ENCODE results near the gene ARMS2. TPM values are rescaled to one million over a fixed set of nuclear protein-coding genes. Genes with fewer than 3 reads are reported as not detected.

The ARMS2 gene
- total and polyA plus RNA-seq, 8 donors, result not detected

DNA sequence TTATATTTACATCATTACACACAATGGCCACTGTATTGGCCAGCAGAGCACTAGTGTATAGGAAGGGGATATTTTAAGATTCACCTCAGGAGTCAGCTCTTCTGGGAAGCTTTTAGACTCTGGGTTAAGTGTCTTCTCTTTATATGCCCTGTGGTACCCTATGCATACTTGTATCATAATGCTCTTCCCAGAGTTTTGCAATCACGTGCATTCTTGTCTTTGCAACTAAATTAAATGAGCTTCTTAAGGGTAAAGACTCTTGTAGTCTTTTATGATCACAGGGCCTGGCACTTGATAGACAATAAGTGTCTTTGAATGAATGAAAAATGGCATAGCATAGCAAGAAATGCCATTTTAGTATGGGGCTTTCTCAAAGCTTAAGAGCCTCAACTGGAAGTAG lies 35.4 kb upstream of the ARMS2 start:
- H3K27me3 ChIP-seq, result no peaks in the 10 kb centered on the region
- H3K9me3 ChIP-seq, result no peaks in the 10 kb centered on the region
- intact Hi-C loops (cut with DNase I; ENCODE audit: low total_unique reads), result no loop called here
- H3K4me3 ChIP-seq, result no peak overlapping the region
- 72 to 97% (median 90%) methylated on average over 1 of the region's 1 CpG for WGBS, 5 donors
- TF ChIP-seq, protein P1, sequence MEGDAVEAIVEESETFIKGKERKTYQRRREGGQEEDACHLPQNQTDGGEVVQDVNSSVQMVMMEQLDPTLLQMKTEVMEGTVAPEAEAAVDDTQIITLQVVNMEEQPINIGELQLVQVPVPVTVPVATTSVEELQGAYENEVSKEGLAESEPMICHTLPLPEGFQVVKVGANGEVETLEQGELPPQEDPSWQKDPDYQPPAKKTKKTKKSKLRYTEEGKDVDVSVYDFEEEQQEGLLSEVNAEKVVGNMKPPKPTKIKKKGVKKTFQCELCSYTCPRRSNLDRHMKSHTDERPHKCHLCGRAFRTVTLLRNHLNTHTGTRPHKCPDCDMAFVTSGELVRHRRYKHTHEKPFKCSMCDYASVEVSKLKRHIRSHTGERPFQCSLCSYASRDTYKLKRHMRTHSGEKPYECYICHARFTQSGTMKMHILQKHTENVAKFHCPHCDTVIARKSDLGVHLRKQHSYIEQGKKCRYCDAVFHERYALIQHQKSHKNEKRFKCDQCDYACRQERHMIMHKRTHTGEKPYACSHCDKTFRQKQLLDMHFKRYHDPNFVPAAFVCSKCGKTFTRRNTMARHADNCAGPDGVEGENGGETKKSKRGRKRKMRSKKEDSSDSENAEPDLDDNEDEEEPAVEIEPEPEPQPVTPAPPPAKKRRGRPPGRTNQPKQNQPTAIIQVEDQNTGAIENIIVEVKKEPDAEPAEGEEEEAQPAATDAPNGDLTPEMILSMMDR (IDR thresholded peaks at IDR 0.05), result no peak
- TF ChIP-seq POLR2AphosphoS5 (IDR thresholded peaks at IDR 0.05), result no peak
- no peak for TF ChIP-seq EP300 (IDR thresholded peaks at IDR 0.05)
- no peak for TF ChIP-seq POLR2A (IDR thresholded peaks at IDR 0.05)
- no peak overlapping the region for H3K27ac ChIP-seq
- peaks cover 0 to 39% (median 5%) of the 10 kb centered on the region in 4 donors for H3K4me1 ChIP-seq
- peaks cover 0 to 75% (median 31%) of the 10 kb centered on the region in 4 donors for H3K36me3 ChIP-seq
- DNase-seq, result no peak

DNA sequence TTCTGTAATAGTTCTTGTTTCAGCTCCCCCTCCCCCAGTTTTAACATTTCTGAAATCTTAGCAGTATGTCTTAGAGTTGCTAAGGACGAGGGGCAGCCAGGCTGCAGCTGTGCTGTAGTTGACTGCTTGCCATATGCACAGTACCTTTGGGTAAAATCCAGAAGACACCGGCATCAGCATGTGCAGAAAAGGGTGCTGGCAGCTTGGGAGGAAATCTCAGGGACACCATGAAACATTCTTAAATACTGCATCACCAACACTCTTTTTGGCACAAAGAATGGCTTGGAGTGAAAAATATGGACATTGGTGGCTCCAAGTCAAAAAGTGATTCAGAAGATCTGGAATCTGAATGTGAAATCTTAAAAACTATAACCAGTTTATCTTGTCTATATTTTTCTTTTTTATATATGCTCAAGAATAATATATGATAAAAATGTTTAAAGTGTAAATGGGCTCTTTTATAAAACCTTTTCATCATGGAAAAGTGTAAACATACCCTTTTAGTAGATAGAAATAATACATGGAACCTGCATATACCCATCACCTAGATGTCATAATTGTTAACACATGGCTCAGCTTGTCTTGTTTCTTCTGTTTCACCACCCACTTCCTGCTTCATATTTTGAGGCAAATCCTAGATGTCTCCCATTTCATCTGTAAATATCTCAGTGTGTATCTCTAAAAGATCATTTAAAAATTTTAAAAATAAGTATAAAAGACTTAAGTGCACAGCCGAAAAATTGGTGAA lies 34.4 kb upstream of the ARMS2 start:
- TF ChIP-seq POLR2AphosphoS5 (IDR thresholded peaks at IDR 0.05) (peak in 1 of 3 donors; percentile 35), EP300 (IDR thresholded peaks at IDR 0.05) (no peak)
- TF ChIP-seq, protein P1 (IDR thresholded peaks at IDR 0.05), result no peak
- WGBS, 5 donors, result 63 to 90% (median 78%) methylated on average over 3 of the region's 3 CpGs
- peak overlapping the region in 2 of 5 donors; percentile 19 to 35 for H3K27ac ChIP-seq
- H3K9me3 ChIP-seq, result no peaks in the 10 kb centered on the region
- no peaks in the 10 kb centered on the region for H3K27me3 ChIP-seq
- H3K36me3 ChIP-seq, result peaks cover 0 to 72% (median 33%) of the 10 kb centered on the region in 4 donors
- peak in 1 of 2 donors; percentile 21 for DNase-seq
- no peak overlapping the region for H3K4me3 ChIP-seq
- H3K4me1 ChIP-seq, result peaks cover 0 to 39% (median 5%) of the 10 kb centered on the region in 4 donors
- intact Hi-C loops (cut with DNase I; ENCODE audit: low total_unique reads), result no loop called here

GRCh38 chr10:122420624-122421007 lies 33.8 kb upstream of the ARMS2 start:
- WGBS, 5 donors, result 87 to 100% (median 94%) methylated on average over 3 of the region's 3 CpGs
- TF ChIP-seq EP300 (IDR thresholded peaks at IDR 0.05), result no peak
- no peak for TF ChIP-seq POLR2AphosphoS5 (IDR thresholded peaks at IDR 0.05)
- TF ChIP-seq, protein P1 (IDR thresholded peaks at IDR 0.05), result no peak
- no peak for TF ChIP-seq POLR2A (IDR thresholded peaks at IDR 0.05)
- DNase-seq, result no peak
- H3K9me3 ChIP-seq, result no peaks in the 10 kb centered on the region
- intact Hi-C loops (cut with DNase I; ENCODE audit: low total_unique reads), result no loop called here
- peaks cover 0 to 39% (median 5%) of the 10 kb centered on the region in 4 donors for H3K4me1 ChIP-seq
- no peak overlapping the region for H3K4me3 ChIP-seq
- H3K27me3 ChIP-seq, result no peaks in the 10 kb centered on the region
- H3K27ac ChIP-seq, result peak overlapping the region in 2 of 5 donors; percentile 19 to 35
- peaks cover 0 to 72% (median 37%) of the 10 kb centered on the region in 4 donors for H3K36me3 ChIP-seq

- intact Hi-C loops (cut with DNase I; ENCODE audit: low total_unique reads), result no loop called here
- H3K27ac ChIP-seq, result peak overlapping the region in 2 of 5 donors; percentile 19 to 35
- no peak for DNase-seq
These were observed 33.3 kb upstream of the ARMS2 start for GRCh38 chr10:122421054-122421625.

More at GRCh38 chr10:122421054-122421625, 33.3 kb upstream of the ARMS2 start:
- Histone ChIP-seq H3K9me3 (no peaks in the 10 kb centered on the region), H3K4me3 (no peak overlapping the region), H3K4me1 (peaks cover 0 to 39% (median 5%) of the 10 kb centered on the region in 4 donors), H3K27me3 (no peaks in the 10 kb centered on the region), H3K36me3 (peaks cover 0 to 71% (median 33%) of the 10 kb centered on the region in 4 donors)
- no peak for TF ChIP-seq POLR2AphosphoS5 (IDR thresholded peaks at IDR 0.05)
- TF ChIP-seq EP300 (IDR thresholded peaks at IDR 0.05), result no peak
- no peak for TF ChIP-seq POLR2A (IDR thresholded peaks at IDR 0.05)
- TF ChIP-seq, protein P1 (IDR thresholded peaks at IDR 0.05), result no peak
- 59 to 79% (median 73%) methylated on average over 3 of the region's 3 CpGs for WGBS, 5 donors

Measured in stomach (tissue), 9 donors.